Measurements from ENCODE around the gene ELF2. TPM values are rescaled to one million over a fixed set of nuclear protein-coding genes. Genes with fewer than 3 reads are reported as not detected.
"Not testable (repeated sequence)": the region's sequence is repeated elsewhere in the genome, so short reads cannot be mapped to it uniquely, and the experiment has no call there.

Gene ELF2
- total RNA-seq, 1 donor from 2014 or later, result 38.0 TPM

- intact Hi-C loops (cut with DNase I), result loop anchor here (1.0 to 2.0 kb wide), 2 partner anchors 32 to 76 kb away; no protein-coding TSS in a partner anchor
- no peak for DNase-seq (ENCODE audit: missing footprints)
- ATAC-seq, result peak; percentile 12
Measured at GRCh38 chr4:139014371-139015268, 162.4 kb downstream of the ELF2 start.

- intact Hi-C loops (cut with DNase I), result no loop called here
- ATAC-seq (no peak), DNase-seq (ENCODE audit: missing footprints) (no peak)
Measured at GRCh38 chr4:139011225-139011950, 165.6 kb downstream of the ELF2 start.

GRCh38 chr4:139009702-139010101, 167.3 kb downstream of the ELF2 start:
- intact Hi-C loops (cut with DNase I), result no loop called here
- ATAC-seq (no peak), DNase-seq (ENCODE audit: missing footprints) (no peak)

GRCh38 chr4:139008278-139008677, 168.7 kb downstream of the ELF2 start:
- ATAC-seq; intact Hi-C loops (cut with DNase I); DNase-seq (ENCODE audit: missing footprints): not testable (repeated sequence)

- no peak for DNase-seq (ENCODE audit: missing footprints)
- intact Hi-C loops (cut with DNase I), result no loop called here
- no peak for ATAC-seq
Measured at GRCh38 chr4:139007640-139008039, 169.4 kb downstream of the ELF2 start.

Other genes starting within 250 kb of the ELF2 start
- gene NOCT, start 161.4 kb downstream of the ELF2 start, total RNA-seq, result 8.5 TPM
- 0.27 TPM for gene MGARP, start 103.0 kb upstream of the ELF2 start, total RNA-seq
- 36.5 TPM for gene NAA15, start 124.3 kb upstream of the ELF2 start, total RNA-seq
- gene NDUFC1, start 125.3 kb upstream of the ELF2 start, total RNA-seq, result 243 TPM